ENCODE data around the gene APEX2.
A peak's percentile ranks its signal among the peaks of the same experiment; 100 is the strongest.
"Not testable (repeated sequence)": the region's sequence is repeated elsewhere in the genome, so short reads cannot be mapped to it uniquely, and the experiment has no call there.

APEX2 gene

GRCh38 chrX:55011294-55011693 lies 11.1 kb downstream of the APEX2 start:
- DNase-seq: no peak

- DNase-seq: no peak
These were observed 14.7 kb downstream of the APEX2 start for GRCh38 chrX:55014897-55015299.

DNA sequence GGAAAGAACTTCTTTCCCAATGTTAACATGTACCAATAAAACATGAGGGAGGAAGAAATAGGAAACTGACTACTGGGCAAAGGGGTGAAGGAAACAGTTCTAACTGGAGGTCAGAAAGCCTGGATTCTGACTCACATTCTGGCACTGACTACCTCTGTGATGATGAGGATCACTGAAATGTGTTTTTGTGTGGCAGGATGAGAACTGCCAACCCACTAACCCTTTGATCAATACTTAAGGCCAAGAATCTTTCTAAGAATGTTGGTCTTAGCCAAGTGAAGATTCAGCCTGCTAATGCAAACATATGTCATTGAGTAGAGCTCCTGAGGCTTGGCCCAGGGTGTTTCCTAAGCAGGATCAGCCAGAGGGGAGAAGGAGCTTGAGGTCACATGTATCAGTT lies 26.0 kb downstream of the APEX2 start:
- no peak for DNase-seq

DNA sequence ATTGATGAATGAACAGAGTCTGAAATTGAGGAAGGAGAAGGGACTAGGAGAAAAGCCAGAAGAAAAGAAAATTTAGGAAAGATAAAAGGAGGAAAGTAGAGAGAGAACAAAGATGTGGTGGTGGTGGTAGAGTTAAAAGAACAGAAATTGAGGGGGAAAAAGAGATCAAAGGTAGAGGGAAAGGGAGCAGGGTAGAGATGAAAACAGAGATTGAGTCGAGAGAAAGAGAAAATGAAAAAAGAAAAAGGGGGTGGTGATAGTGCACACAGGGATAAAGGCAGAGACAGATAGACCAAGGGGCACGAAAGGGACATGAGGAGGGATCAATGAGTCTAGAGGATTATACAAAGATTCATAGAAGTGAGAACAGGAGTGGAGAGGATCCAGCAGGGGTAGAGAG lies 26.7 kb downstream of the APEX2 start:
- DNase-seq: no peak

- DNase-seq: no peak
These were observed 27.9 kb downstream of the APEX2 start for GRCh38 chrX:55028040-55028439.

- no peak for DNase-seq
These were observed 28.4 kb downstream of the APEX2 start for GRCh38 chrX:55028611-55029010.

DNA sequence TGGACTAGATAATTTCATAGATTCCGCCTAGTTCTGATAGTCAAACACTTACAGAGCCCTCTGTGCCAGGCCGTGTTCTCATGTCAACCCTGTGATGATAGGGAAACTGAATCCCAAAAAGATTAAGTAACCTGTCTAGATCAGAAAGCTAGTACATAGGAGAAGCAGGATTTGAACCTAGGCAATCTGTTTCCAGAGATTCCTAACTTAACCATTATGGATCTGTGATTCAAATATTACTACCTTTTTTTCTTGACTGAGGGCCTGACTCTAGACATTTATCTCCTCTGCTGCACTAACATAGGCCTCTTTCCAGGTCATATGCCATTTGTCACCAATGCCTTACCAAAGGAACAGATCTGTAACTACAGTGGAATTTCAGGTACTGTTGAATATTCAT lies 29.1 kb downstream of the APEX2 start:
- DNase-seq: no peak

DNA sequence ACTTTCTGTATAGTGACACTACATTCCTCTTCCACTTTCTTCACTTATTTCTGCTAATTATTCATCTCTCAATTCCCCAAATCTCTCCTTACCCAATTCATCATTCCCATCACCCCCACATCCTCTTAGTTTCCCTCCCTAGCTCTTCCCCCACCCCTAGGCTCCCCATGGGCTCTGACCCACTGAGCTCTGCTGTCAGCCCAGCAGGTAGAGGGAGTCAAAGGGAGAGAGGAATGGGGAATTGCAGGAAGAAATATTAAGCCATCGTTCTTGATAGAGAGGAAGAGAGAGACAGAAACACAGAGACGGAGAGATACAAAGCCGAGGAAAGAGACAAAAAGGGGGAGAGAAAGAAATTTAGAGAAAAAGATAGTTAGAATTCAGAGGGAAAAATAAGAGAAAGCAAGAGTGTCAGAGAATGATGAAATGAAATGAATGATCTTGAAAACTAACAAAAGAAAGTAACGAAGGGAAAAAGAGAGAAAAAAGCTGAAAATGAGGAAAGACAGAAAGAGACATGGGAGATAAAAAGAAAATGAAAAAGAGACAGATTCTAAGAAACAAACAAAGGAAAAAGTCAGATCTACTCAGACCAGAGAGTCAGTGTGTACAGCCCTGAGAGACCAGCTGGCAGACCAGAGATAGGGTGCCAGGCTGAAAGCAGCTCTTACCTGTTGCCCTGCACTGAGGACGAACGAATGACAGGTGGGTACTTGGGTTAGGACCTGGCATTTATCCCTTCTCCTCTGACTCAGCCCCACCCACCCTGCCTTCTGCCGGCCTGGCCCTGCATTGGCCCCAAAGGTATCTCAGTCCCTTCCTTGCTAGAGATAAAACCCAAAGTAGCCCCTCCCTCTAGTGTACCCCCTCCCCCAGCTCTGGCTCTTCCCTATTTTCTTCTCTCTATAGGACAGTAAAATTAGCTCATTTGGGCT lies 30.4 kb downstream of the APEX2 start, which contains the start of gene ALAS2:
Gene ALAS2, minus strand, starts transcription at position 707 of the 935 bp plus-strand sequence. CDS start 4,977 bp downstream, outside the sequence.
- DNase-seq: no peak

- DNase-seq: no peak
These were observed 33.3 kb downstream of the APEX2 start for GRCh38 chrX:55033429-55033828.

DNA sequence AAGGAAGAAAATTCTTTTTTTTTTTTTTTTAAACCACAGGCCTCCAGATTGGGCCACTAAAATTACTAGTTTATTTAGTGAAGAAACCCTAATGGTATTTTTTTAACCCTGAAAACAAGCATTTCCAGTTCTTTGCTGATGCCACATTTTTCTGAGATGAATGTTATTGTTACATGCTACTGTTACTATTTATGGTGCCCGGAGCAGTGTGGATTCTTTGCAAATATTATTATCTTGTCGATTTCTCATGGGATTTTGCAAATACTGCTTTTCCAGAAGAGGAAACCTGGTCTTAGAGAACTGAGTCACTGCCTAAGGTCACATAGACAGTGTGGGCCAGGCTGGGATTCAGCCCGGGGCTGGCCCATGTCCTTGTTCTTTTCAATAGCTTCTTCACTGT lies 39.3 kb downstream of the APEX2 start:
- no peak for DNase-seq

DNA sequence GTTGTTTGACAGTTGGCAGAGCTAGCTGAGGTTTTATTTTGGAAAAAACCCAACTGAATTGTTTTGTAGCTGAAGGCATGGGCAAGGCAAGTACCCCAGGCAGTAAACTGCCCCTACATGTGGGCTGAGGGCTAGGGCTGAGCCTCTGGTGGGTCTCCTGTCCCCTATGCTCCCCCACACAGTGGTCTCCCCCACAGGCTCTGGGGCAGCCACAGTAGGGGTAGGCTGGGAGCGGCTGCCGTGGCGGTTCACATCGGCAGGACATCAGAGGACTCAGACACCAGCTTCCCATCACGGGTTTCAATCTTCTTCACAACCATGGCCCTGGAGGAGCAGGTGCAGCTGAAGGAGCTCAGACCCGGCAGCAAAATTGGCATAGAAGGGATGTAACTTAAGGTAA lies 41.4 kb downstream of the APEX2 start:
- no peak for DNase-seq

DNA sequence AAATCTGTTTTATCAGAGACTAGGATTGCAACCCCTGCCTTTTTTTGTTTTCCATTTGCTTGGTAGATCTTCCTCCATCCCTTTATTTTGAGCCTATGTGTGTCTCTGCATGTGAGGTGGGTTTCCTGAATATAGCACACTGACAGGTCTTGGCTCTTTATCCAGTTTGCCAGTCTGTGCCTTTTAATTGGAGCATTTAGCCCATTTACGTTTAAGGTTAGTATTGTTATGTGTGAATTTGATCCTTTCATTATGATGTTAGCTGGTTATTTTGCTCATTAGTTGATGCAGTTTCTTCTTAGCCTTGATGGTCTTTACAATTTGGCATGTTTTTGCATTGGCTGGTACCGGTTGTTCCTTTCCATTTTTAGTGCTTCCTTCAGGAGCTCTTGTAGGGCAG lies 50.4 kb downstream of the APEX2 start:
- DNase-seq: not testable (repeated sequence)

DNA sequence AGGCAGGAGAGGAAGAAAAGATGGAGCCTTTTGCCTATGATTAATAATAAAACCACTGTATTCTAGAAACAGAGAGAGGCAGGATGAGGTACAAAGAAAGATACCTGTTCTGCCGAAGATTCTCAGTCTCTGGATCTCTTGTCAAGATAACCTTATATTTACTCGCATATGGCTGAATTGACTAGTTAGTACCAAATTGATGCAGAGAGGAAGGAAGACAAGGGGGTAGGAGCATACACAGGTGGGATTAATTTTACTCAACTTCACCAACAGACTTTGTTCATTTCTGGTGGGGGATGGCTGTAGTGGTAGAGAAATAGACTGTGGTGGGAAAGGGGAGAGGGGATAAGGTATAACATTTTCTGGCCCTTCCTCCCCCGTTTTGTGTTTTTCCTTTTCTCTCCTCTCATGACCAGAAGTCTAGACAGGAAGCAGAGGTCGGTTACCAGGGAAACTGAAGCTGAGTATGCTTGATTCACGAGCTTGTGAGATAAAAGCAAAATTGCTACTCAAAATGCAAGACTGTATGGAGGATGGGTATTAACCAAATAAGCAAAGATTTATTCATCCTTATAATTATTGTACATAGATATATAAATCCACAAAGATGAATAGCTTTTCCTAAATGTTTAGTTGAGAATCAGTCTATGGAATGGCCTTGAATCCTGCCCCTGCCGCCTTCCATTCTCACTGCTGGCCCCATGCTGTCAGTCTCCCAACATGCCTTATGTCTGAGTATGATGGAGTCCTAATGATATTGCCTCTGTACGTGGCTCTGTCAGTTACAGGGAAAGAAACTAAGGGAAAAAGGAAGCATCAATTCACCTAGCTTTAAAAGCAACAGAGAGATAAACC lies 56.9 kb downstream of the APEX2 start:
- DNase-seq: peak; percentile 55

- DNase-seq: peak; percentile 23
These were observed 57.6 kb downstream of the APEX2 start for GRCh38 chrX:55057675-55058249.

Measured in central memory CD4-positive, alpha-beta T cell (primary cell).